ENCODE results near the gene BLOC1S2.
A peak's percentile ranks its signal among the peaks of the same experiment; 100 is the strongest.
"Not testable (repeated sequence)": the region's sequence is repeated elsewhere in the genome, so short reads cannot be mapped to it uniquely, and the experiment has no call there.

Gene BLOC1S2

DNA sequence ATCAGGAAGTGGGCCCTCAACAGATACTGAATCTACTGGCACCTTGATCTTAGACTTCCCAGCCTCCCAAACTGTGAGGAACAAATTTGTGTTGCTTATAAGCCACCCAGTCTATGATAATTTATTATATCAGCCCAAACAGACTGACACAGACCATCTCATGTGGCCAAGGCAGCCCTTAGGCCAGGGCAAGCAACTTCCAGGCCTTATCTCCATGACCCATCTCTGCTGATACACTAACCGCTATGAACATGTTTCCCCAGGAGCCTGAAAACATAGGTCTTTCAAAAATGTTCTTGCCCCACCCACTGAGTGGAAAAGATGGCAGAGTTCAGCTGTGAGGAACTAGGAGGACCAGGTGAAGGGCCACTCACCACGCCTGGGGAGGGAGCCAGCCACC is 3.2 kb upstream of the BLOC1S2 start:
- DNase-seq, result no peak

GRCh38 chr10:100288196-100288595 is 1.7 kb upstream of the BLOC1S2 start:
- no peak for DNase-seq

- DNase-seq, result no peak
Observed at GRCh38 chr10:100287756-100288155, 1.3 kb upstream of the BLOC1S2 start.

GRCh38 chr10:100285326-100285725 is 1.2 kb downstream of the BLOC1S2 start:
- not testable (repeated sequence) for DNase-seq

DNA sequence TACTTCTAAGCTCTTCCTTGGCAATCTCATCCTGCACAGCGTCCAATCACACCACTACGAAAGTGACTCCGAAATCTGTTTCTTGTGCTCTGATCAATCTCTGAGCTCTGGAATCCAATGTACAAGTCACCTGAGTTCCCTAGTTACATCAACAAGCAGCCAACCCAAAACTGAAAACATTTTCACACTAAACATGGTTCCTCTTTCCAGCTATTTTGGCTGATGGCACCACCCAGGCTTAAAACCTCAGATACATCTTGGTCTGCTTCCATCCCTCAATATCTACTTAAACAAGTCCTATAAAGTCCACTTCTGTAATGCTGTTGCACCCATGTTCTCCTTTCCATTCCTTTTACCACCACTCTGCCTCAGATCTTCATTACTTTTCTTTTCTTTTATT is 3.6 kb downstream of the BLOC1S2 start:
- DNase-seq, result no peak

DNA sequence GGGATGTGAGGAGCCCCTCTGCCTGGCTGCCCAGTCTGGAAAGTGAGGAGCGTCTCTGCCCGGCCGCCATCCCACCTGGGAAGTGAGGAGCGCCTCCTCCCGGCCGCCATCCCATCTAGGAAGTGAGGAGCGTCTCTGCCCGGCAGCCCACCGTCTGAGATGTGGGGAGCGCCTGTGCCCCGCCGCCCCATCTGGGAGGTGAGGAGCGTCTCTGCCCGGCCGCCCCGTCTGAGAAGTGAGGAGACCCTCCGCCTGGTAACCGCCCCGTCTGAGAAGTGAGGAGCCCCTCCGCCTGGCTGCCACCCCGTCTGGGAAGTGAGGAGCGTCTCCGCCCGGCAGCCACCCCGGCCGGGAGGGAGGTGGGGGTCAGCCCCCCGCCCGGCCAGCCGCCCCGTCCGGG is 9.5 kb downstream of the BLOC1S2 start:
- not testable (repeated sequence) for DNase-seq

DNA sequence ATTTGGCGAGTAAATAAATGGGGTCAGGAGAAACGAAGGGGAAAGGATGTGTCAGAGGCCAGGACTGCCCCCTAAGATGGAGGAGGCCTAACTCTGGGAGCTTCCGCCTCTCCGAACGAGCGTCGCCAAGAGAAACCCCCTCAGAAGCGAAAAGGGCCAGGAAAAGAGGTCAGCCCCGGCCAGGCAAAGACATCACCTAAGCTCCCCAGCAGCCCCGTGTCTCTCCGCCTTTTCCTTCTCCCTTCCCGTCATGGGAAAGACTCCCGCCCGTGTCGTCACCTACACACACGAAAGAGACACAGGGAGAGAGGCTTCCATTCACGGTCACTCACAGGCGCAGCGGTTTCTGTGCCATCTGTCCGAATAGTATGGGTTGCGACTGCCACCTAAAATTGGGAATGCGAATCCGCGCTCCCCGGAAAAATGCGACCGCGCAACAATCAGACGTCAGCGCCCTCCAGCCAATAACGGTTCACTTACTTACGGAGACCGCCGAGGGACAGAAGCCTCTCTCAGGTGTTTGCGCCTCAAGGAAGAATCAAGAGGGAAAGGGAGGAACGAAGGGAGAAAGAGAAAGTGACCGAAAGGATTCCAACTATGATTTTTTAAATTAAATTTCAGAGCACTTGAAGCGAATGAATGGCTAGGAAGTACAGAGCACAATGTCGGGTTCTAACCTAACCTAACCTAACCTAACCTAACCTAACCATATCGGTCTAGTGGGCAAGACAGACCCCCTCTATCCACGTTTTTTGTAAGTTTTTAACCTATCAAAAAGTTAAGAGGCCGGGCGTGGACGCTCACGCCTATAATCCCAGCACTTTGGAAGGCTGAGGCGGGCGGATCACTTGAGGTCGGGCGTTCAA is 19.0 kb downstream of the BLOC1S2 start, which contains the start of gene CWF19L1:
CWF19L1 (minus strand) TSS at position 400 of the 866 bp plus-strand sequence; CDS start at position 355, 45 bp downstream.
- DNase-seq, result peak; percentile 67

DNA sequence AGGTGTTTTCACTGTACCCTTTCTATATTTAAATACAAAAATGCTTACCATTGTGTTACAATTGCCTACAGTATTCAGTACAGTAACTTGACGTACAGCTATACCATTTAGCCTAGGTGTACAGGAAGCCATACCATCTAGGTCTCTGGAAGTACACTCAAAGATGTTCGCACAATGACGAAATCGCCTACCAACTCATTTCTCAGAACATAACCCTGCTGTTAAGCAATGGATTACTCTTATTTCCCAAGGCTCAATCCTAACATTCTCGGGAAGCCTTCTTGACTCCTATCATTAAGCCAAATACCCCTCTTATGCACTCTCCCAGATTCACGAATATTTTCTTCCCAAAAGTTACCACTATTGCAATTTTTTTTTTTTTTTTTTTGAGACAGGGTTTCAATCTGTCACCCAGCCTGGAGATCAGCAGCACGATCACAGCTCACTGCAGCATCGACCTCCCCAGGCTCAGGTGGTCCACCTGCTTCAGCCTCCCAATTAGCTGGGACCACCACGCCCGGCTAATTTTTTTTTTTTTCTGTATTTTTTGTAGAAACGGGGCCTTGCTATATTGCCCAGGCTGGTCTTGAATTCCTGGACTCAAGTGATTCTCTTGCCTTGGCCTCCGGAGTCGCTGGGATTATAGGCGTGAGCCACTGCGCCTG is 20.5 kb downstream of the BLOC1S2 start:
- DNase-seq, result no peak

GRCh38 chr10:100254191-100254590 is 32.3 kb downstream of the BLOC1S2 start:
- DNase-seq, result no peak

GRCh38 chr10:100253041-100253440 is 33.4 kb downstream of the BLOC1S2 start:
- DNase-seq, result no peak

GRCh38 chr10:100248820-100249219 is 37.7 kb downstream of the BLOC1S2 start:
- DNase-seq, result no peak

DNA sequence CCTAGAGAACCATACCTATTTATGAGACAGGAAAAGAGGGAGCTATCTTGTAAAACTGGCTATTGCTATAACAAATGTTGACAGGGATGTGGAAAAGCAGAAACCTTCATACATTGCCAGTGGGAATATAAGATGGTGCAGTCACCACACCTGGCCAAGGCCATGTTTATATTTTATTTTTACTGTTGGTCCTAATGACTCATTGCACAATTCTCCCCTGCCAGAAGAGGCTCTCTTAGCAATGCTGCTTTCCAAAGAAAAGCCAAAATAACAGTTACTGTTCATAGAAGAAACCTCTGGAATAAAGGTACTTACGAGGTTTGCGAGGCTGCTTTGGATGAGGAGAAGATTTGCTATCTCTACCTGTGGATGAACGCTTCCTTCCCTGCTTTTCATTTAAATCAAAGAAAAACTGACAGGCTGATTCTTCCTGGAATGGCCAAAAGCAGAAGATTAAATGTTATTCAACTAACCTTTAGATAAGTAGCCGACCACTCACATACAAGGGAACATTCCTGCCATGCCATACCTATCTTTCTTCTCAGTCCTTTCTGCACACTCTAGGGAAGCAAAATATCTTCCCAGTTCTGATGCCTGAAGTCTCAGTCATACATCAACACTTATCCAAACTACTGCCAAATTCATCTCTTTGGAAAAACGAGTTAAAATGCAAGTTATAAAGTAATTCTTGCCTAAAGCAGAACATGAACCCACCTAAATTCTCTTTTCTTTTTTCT is 40.8 kb downstream of the BLOC1S2 start:
- DNase-seq, result no peak

DNA sequence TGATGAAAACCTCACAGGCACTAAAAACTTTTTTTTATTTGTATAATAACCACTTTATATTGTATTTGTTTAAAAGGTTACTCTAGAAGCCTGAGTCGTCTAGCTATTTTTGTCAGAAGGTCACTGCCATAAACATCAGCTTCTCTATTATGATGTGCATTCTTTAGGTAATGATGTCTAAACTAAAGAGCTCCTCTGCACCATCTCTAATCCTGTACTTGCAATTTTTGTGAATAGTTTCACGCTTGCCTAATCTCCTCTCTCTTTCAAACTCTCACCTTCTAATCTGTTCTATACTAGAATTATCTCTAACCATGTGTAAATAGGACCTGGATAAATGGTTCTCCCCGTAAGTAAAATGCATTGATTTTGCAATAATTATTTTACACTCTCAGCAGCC is 46.6 kb downstream of the BLOC1S2 start:
- DNase-seq, result no peak

DNA sequence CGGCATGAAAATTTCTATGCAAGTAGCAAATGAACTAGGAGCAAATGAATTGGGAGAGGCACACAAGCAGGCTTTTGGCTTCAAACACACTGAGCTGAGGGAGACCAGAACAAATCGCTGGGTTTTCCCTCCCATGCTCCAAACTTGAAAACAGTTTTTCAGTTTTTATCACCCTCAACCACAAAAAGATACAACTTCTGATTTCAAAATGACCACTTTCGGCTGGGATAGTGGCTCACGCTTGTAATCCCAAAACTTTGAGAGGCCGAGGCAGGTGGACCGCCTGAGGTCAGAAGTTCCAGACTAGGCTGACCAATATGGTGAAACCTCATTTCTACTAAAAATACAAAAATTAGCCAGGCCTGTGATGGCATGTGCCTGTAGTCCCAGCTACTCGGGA is 48.1 kb downstream of the BLOC1S2 start:
- DNase-seq, result no peak

GRCh38 chr10:100232101-100232500 is 54.4 kb downstream of the BLOC1S2 start:
- no peak for DNase-seq

GRCh38 chr10:100229819-100230422 is 56.6 kb downstream of the BLOC1S2 start:
- no peak for DNase-seq

DNA sequence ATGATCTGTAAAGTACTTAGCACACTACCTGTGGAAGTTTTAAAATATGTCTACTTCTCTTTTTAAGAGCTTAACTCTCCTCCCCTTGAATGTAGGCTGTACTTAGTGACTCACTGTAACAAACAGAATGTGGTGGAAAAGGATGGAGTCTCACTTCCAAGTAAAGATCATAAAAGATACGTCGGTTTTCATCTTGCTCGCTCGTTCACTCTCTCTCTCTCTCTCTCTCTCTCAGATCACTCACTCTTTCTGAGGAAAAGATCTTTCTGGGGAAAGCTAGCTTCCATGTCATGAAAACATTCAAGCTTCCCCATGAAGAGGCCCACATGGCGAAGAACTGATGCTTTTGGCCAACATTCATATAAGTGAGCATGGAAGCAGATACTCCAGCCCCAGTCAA is 62.6 kb downstream of the BLOC1S2 start:
- no peak for DNase-seq
